ENCODE results near the gene RELCH. TPM values are rescaled to one million over a fixed set of nuclear protein-coding genes. Genes with fewer than 3 reads are reported as not detected.
"Not testable (repeated sequence)": the region's sequence is repeated elsewhere in the genome, so short reads cannot be mapped to it uniquely, and the experiment has no call there.

RELCH gene
- 29.1 and 32.3 TPM in 2 replicates for total RNA-seq

GRCh38 chr18:62186774-62187542 lies at the start of gene RELCH, which contains the start of gene PIGN:
TSS of gene RELCH (plus strand) at chr18:62187255. CDS start at chr18:62187506, 251 bp downstream.
TSS of gene PIGN (minus strand) at chr18:62187056. CDS start at chr18:62161353, 25,703 bp downstream.
- H3K4me3 Mint-ChIP-seq (ENCODE audit: low read depth) = peak within 1 kb of the TSS; percentile 97
- DNase-seq (ENCODE audit: low spot score) = peak; percentile 94
- H3K27me3 Mint-ChIP-seq (ENCODE audit: low read depth) = no peaks in the 10 kb centered on the region
- intact Hi-C loops (cut with micrococcal nuclease) = loop anchor here (1.0 to 5.0 kb wide), 7 partner anchors 62 to 1235 kb away; partner anchors contain the start of genes KDSR, PHLPP1, TNFRSF11A and VPS4B
- H3K27ac Mint-ChIP-seq = peak within 1 kb of the TSS; percentile 92
- H3K9me3 Mint-ChIP-seq = no peaks in the 10 kb centered on the region
- peaks cover 25% of the 10 kb centered on the region for H3K36me3 Mint-ChIP-seq (ENCODE audit: low read depth)
- peaks cover 42% of the 10 kb centered on the region for H3K4me1 Mint-ChIP-seq (ENCODE audit: low read depth)

DNA sequence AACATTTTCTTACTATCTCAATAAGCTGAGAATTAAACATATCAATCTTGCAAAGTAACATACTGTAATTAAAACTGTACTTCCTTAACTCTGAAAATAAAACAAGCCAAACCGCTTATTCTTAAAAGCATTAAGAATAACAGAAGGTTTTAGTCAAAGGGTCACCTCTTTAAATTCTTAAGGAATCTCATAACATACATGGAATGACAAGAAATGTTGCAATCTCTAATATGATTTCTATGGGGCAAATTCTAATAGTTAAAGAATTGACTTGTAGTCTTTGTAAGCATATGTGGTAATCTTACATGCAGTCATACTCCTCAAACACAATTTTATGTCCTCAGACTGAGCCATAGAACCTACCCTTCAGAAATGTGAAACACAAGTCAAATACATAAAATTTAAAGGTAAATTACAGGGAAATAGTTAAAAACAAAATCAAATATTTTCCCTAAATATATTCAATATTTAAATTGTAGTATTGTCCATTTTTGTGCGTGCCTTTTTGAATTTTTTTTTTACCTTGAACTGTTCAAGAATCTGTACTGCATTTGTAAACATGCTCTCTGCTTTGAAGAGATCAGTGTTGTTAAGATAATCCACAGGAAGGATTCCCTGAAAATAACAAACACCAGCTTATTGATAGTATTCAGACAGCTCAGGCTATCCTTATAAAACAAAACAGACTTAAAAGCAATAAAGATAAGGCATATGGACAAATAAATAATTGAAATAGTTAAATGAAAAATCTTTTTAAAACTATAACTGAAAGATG lies 48.4 kb upstream of the RELCH start:
- H3K9me3 Mint-ChIP-seq = no peaks in the 10 kb centered on the region
- no peak overlapping the region for H3K4me3 Mint-ChIP-seq (ENCODE audit: low read depth)
- no peaks in the 10 kb centered on the region for H3K27me3 Mint-ChIP-seq (ENCODE audit: low read depth)
- intact Hi-C loops (cut with micrococcal nuclease) = loop anchor here (10.0 kb wide), 2 partner anchors 584 to 814 kb away; no protein-coding TSS in a partner anchor
- no peaks in the 10 kb centered on the region for H3K4me1 Mint-ChIP-seq (ENCODE audit: low read depth)
- peaks cover 10% of the 10 kb centered on the region for H3K36me3 Mint-ChIP-seq (ENCODE audit: low read depth)
- no peak overlapping the region for H3K27ac Mint-ChIP-seq
- DNase-seq (ENCODE audit: low spot score) = no peak

DNA sequence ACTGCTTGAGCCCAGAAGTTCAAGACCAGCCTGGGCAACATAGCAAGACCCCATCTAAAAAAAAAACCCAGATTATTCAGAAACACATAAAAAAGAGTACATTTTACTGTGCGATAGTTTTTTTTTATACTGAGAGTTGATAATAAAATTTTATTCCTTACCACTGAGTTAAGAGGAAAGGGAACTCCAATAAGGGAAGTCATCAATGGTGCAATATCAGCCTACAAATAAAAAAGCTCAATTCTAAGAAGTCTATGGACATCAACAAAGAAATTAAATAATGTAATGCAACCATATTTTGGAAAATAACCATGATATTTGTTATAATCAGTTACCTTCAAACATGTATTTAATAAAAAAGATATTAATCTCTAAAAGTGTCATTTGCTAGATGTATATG lies 46.8 kb upstream of the RELCH start:
- Mint-ChIP-seq H3K4me1 (ENCODE audit: low read depth) (no peaks in the 10 kb centered on the region), H3K36me3 (ENCODE audit: low read depth) (peaks cover 18% of the 10 kb centered on the region), H3K27me3 (ENCODE audit: low read depth) (no peaks in the 10 kb centered on the region), H3K9me3 (no peaks in the 10 kb centered on the region), H3K27ac (no peak overlapping the region), H3K4me3 (ENCODE audit: low read depth) (no peak overlapping the region)
- DNase-seq (ENCODE audit: low spot score) = no peak
- intact Hi-C loops (cut with micrococcal nuclease) = no loop called here

DNA sequence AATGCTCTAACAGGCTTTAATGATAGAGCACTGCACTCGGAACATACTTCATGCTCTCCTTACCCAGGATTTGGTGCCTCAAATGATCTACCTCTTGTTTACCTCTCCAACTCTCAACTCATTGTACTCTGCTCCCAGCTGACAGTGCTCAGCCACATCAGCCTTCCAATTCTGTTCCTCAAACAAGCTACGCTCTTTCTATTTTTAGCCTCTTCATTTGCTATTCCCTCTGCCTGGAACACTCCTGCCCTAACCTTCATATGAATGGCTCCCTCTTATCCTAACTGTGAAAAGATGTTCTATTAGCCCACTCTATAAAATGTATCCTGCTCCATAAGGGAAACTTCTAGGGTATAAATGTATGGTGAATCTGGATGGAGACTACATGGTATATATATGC lies 42.7 kb upstream of the RELCH start:
- no peak overlapping the region for H3K27ac Mint-ChIP-seq
- H3K4me3 Mint-ChIP-seq (ENCODE audit: low read depth) = no peak overlapping the region
- peaks cover 11% of the 10 kb centered on the region for H3K36me3 Mint-ChIP-seq (ENCODE audit: low read depth)
- no peaks in the 10 kb centered on the region for H3K27me3 Mint-ChIP-seq (ENCODE audit: low read depth)
- intact Hi-C loops (cut with micrococcal nuclease) = no loop called here
- no peak for DNase-seq (ENCODE audit: low spot score)
- H3K9me3 Mint-ChIP-seq = no peaks in the 10 kb centered on the region
- H3K4me1 Mint-ChIP-seq (ENCODE audit: low read depth) = no peaks in the 10 kb centered on the region

DNA sequence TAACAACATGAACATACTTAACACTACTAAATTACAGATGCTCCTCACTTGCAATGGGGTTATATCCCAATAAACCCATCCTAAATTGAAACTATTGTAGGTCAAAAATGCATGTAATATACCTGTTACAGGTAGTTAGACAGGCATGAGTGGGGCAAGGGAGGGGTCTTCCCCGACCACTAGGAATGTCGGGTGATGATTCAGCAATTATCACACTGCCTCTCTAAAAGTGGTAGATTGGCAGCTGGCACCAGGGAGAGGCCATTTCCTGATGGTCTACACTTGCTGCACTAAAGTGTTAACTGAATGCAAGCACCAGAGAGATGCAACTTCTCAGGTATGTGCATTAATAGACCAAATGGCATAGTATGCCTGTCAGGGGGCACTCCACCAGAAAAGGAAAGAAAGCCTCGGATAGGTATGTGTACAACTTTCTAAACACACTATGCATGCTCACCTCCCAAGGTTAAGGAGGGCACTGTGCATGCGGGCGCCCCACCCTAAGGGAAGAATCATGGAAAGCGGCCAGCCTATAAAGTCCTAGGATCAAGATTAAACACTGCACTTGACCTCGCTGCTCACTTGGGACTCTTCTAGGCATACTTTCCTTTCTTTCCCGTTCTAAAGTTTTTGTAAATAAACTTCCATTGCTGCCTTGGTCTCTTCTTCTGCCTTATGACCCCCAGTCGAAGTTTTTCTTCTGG lies 35.8 kb upstream of the RELCH start:
- Mint-ChIP-seq H3K4me1 (ENCODE audit: low read depth) (no peaks in the 10 kb centered on the region), H3K9me3 (no peaks in the 10 kb centered on the region), H3K4me3 (ENCODE audit: low read depth) (no peak overlapping the region), H3K27me3 (ENCODE audit: low read depth) (no peaks in the 10 kb centered on the region), H3K36me3 (ENCODE audit: low read depth) (peaks cover 2% of the 10 kb centered on the region), H3K27ac (no peak overlapping the region)
- no peak for DNase-seq (ENCODE audit: low spot score)
- intact Hi-C loops (cut with micrococcal nuclease) = no loop called here

- H3K27ac Mint-ChIP-seq = no peak overlapping the region
- H3K27me3 Mint-ChIP-seq (ENCODE audit: low read depth) = no peaks in the 10 kb centered on the region
- no peaks in the 10 kb centered on the region for H3K9me3 Mint-ChIP-seq
- DNase-seq (ENCODE audit: low spot score) = no peak
- peaks cover 5% of the 10 kb centered on the region for H3K36me3 Mint-ChIP-seq (ENCODE audit: low read depth)
- no peak overlapping the region for H3K4me3 Mint-ChIP-seq (ENCODE audit: low read depth)
- H3K4me1 Mint-ChIP-seq (ENCODE audit: low read depth) = no peaks in the 10 kb centered on the region
- intact Hi-C loops (cut with micrococcal nuclease) = no loop called here
Observed at GRCh38 chr18:62152844-62153243, 34.2 kb upstream of the RELCH start.

DNA sequence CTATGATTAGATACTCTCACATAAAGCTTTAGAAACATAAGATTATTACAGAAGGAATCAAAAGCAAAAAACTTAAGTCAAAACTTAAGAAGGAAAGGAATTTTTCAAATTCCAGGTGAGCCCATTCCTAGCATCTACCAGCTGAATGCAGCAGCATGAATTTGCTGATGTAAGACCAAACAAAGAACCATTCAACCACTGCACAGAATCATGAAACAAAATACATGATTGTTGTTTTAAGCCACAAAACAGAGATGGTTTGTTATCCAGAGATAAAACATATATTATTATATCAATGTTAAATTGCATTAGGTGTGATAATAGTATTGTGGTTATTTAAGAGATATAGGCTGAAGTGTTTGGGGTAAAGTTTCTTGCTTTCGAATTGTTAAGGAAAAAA lies 29.2 kb upstream of the RELCH start:
- no peak overlapping the region for H3K4me3 Mint-ChIP-seq (ENCODE audit: low read depth)
- intact Hi-C loops (cut with micrococcal nuclease) = no loop called here
- H3K9me3 Mint-ChIP-seq = no peaks in the 10 kb centered on the region
- no peak for DNase-seq (ENCODE audit: low spot score)
- H3K27ac Mint-ChIP-seq = no peak overlapping the region
- no peaks in the 10 kb centered on the region for H3K27me3 Mint-ChIP-seq (ENCODE audit: low read depth)
- peaks cover 2% of the 10 kb centered on the region for H3K4me1 Mint-ChIP-seq (ENCODE audit: low read depth)
- peaks cover 11% of the 10 kb centered on the region for H3K36me3 Mint-ChIP-seq (ENCODE audit: low read depth)

GRCh38 chr18:62164310-62164709 lies 22.7 kb upstream of the RELCH start:
- intact Hi-C loops (cut with micrococcal nuclease) = no loop called here
- no peak for DNase-seq (ENCODE audit: low spot score)
- H3K27ac Mint-ChIP-seq = no peak overlapping the region
- H3K4me3 Mint-ChIP-seq (ENCODE audit: low read depth) = no peak overlapping the region
- H3K4me1 Mint-ChIP-seq (ENCODE audit: low read depth) = peaks cover 16% of the 10 kb centered on the region
- H3K9me3 Mint-ChIP-seq = peaks cover 24% of the 10 kb centered on the region
- H3K36me3 Mint-ChIP-seq (ENCODE audit: low read depth) = peaks cover 31% of the 10 kb centered on the region
- no peaks in the 10 kb centered on the region for H3K27me3 Mint-ChIP-seq (ENCODE audit: low read depth)

DNA sequence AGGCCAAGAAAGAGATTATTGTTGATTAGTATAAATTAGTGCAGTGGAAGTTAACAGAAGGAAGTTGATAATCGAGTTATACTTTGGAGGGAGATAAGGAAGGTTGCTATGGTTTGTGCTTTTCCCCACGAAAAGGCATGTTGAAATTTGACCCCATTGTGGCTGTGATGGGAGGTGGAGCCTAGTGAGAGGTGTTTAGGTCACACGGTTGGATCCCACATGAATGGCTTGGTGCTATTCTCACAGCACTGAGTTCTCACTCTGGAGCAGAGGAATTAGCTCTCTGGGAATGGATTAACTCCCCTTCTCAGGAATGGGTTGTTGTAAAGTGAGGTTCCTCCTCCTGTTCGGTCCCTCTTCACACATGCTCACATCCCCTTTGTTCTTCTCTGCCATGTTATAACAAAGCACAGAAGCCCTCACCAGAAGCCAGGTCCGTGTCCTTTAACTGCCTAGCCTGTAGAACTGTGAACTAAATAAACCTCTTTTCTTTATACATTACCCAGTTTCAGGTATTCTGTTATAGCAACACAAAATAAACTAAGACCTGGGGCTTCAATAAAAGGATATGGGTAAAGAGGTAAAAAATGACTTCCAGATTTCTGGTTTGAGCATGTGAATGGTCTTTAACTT lies 22.1 kb upstream of the RELCH start:
- Mint-ChIP-seq H3K27ac (no peak overlapping the region), H3K27me3 (ENCODE audit: low read depth) (no peaks in the 10 kb centered on the region), H3K4me3 (ENCODE audit: low read depth) (no peak overlapping the region), H3K4me1 (ENCODE audit: low read depth) (peaks cover 16% of the 10 kb centered on the region), H3K9me3 (peaks cover 24% of the 10 kb centered on the region), H3K36me3 (ENCODE audit: low read depth) (peaks cover 27% of the 10 kb centered on the region)
- intact Hi-C loops (cut with micrococcal nuclease) = no loop called here
- no peak for DNase-seq (ENCODE audit: low spot score)

GRCh38 chr18:62165583-62165982 lies 21.5 kb upstream of the RELCH start:
- Mint-ChIP-seq H3K27me3 (ENCODE audit: low read depth) (no peaks in the 10 kb centered on the region), H3K36me3 (ENCODE audit: low read depth) (peaks cover 27% of the 10 kb centered on the region), H3K4me1 (ENCODE audit: low read depth) (peaks cover 16% of the 10 kb centered on the region), H3K27ac (no peak overlapping the region), H3K4me3 (ENCODE audit: low read depth) (no peak overlapping the region), H3K9me3 (peaks cover 24% of the 10 kb centered on the region)
- intact Hi-C loops (cut with micrococcal nuclease) = no loop called here
- no peak for DNase-seq (ENCODE audit: low spot score)

- peaks cover 24% of the 10 kb centered on the region for H3K9me3 Mint-ChIP-seq
- H3K27ac Mint-ChIP-seq; DNase-seq (ENCODE audit: low spot score); H3K4me3 Mint-ChIP-seq (ENCODE audit: low read depth); H3K27me3 Mint-ChIP-seq (ENCODE audit: low read depth); intact Hi-C loops (cut with micrococcal nuclease): not testable (repeated sequence)
- peaks cover 16% of the 10 kb centered on the region for H3K4me1 Mint-ChIP-seq (ENCODE audit: low read depth)
- peaks cover 23% of the 10 kb centered on the region for H3K36me3 Mint-ChIP-seq (ENCODE audit: low read depth)
Observed at GRCh38 chr18:62166524-62166923, 20.5 kb upstream of the RELCH start.

- Mint-ChIP-seq H3K4me1 (ENCODE audit: low read depth) (peaks cover 5% of the 10 kb centered on the region), H3K27ac (no peak overlapping the region), H3K9me3 (peaks cover 10% of the 10 kb centered on the region), H3K27me3 (ENCODE audit: low read depth) (no peaks in the 10 kb centered on the region), H3K36me3 (ENCODE audit: low read depth) (peaks cover 8% of the 10 kb centered on the region), H3K4me3 (ENCODE audit: low read depth) (no peak overlapping the region)
- intact Hi-C loops (cut with micrococcal nuclease) = no loop called here
- DNase-seq (ENCODE audit: low spot score) = no peak
Observed at GRCh38 chr18:62170857-62171256, 16.2 kb upstream of the RELCH start.

Measured in activated T-helper 2 cell treated with anti-CD3 and anti-CD28 coated beads, Interferon-gamma antibody, Interleukin-2, Interleukin-4, amounts not matched to agents 10 μg/mL and 5 μg/mL and 100 μg/mL, durations not matched to agents 14 hours and 24 hours and 36 hours (primary cell).